ENCODE data around the gene FTCD.

Gene FTCD

GRCh38 chr21:46087641-46088040, 67.7 kb downstream of the FTCD start:
- DNase-seq: no peak
